ENCODE measurements around the gene NNT. TPM values are rescaled to one million over a fixed set of nuclear protein-coding genes. Genes with fewer than 3 reads are reported as not detected.

Gene NNT
- total and polyA plus RNA-seq, 10 of the 15 experiments (the other 5 are each of a cell fraction or from before 2014, with no cell fraction given), result 20.8 to 73.1 (median 51.9) TPM

- TF ChIP-seq ZBTB4 (CRISPR knock-in tag; IDR thresholded peaks at IDR 0.05) (no peak), GATAD2B (conservative IDR thresholded peaks at IDR 0.05; ENCODE audit: low read depth) (no peak), RB1 (IDR thresholded peaks at IDR 0.05; ENCODE audit: borderline replicate concordance) (no peak), CHD2 (IDR thresholded peaks at IDR 0.05; ENCODE audit: borderline replicate concordance, low read depth, low read length) (no peak), STAT1 (conservative IDR thresholded peaks at IDR 0.05) (no peak), CTCF (IDR thresholded peaks at IDR 0.05 in 2 of 3, conservative IDR thresholded peaks at IDR 0.05 in 1 of 3; ENCODE audit: control insufficient read depth in 2 of 3, extremely low read depth in 1 of 3, insufficient read depth in 1 of 3, low read depth in 3 of 3, low read length in 3 of 3) (no peak), EED (IDR thresholded peaks at IDR 0.05; ENCODE audit: low read depth) (no peak), REST (IDR thresholded peaks at IDR 0.05; ENCODE audit: low read depth, low read length) (no peak), STAT3 (IDR thresholded peaks at IDR 0.05; ENCODE audit: low read depth, low read length) (no peak)
- TF ChIP-seq, protein P1, sequence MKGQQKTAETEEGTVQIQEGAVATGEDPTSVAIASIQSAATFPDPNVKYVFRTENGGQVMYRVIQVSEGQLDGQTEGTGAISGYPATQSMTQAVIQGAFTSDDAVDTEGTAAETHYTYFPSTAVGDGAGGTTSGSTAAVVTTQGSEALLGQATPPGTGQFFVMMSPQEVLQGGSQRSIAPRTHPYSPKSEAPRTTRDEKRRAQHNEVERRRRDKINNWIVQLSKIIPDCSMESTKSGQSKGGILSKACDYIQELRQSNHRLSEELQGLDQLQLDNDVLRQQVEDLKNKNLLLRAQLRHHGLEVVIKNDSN (IDR thresholded peaks at IDR 0.05; ENCODE audit: borderline replicate concordance, extremely low read length, insufficient read depth, low read depth, low read length), result no peak
Measured at GRCh38 chr5:43700601-43701000, 97.6 kb downstream of the NNT start (continued).

Measured in GM12878 (cell line).